ENCODE results near the gene AHDC1.
"Not testable (repeated sequence)": the region's sequence is repeated elsewhere in the genome, so short reads cannot be mapped to it uniquely, and the experiment has no call there.

AHDC1 gene

GRCh38 chr1:27633640-27634176 lies 29.8 kb upstream of the AHDC1 start:
- DNase-seq: no peak

GRCh38 chr1:27633298-27633610 lies 29.3 kb upstream of the AHDC1 start:
- DNase-seq: no peak

- DNase-seq: no peak
Observed at GRCh38 chr1:27632387-27633297, 28.7 kb upstream of the AHDC1 start.

GRCh38 chr1:27630859-27631491 lies 27.0 kb upstream of the AHDC1 start:
- no peak for DNase-seq

GRCh38 chr1:27628712-27629111 lies 24.8 kb upstream of the AHDC1 start:
- no peak for DNase-seq

DNA sequence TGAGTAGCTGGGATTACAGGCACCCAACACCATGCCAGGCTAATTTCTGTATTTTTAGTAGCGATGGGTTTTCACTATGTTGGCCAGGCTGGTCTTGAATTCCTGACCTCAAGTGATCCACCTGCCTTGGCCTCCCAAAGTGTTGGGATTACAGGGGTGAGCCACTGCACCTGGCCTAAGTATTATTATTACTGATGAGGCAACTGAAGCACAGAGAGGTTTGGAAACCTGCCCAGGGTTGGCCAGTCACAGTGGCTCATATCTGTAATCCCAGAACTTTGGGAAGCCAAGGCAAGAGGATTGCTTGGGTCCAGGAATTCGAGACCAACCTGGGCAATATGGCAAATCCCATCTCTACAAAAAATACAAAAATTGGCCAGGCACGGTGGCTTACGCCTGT lies 23.8 kb upstream of the AHDC1 start:
- DNase-seq: not testable (repeated sequence)

GRCh38 chr1:27627061-27627460 lies 23.1 kb upstream of the AHDC1 start:
- no peak for DNase-seq

GRCh38 chr1:27626031-27626935 lies 22.3 kb upstream of the AHDC1 start:
- DNase-seq: no peak

DNA sequence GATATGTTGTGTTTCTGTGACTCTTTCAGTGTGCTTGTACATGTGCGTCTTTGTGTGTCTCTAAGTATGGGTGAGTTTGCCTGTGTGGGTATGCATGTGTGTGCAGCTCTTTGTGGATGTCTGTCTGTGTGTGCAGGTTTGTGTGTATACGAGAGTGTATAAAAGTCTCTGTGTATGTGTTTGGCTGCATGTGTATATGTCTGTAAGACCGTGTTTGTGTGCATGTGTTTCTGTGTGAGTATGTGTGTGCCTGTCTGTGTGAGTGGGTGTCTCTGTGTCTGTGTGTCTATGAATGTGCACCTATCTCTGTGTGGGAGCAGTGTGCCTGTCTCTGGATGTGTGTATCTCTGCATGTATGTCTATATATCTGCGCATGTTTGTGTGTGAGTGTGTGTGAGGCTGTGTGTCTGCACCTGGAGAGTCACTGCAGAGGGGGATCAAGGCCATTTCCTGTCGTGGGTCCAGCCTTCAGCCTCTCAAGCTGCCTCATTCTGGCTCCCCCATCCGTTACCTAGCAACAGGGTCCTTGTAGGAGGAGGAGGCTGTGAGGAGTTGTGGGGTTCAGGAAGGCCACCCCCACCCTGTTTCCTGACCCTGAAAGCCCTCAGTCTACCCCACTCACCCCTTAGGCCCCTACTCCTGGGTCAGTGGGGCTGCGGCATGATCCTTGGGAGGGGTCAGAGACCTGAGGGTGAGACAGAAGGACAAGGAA lies 20.7 kb upstream of the AHDC1 start:
- DNase-seq: peak; percentile 48

GRCh38 chr1:27623327-27624212 lies 19.6 kb upstream of the AHDC1 start:
- DNase-seq: no peak

- no peak for DNase-seq
Observed at GRCh38 chr1:27622828-27623227, 18.9 kb upstream of the AHDC1 start.

DNA sequence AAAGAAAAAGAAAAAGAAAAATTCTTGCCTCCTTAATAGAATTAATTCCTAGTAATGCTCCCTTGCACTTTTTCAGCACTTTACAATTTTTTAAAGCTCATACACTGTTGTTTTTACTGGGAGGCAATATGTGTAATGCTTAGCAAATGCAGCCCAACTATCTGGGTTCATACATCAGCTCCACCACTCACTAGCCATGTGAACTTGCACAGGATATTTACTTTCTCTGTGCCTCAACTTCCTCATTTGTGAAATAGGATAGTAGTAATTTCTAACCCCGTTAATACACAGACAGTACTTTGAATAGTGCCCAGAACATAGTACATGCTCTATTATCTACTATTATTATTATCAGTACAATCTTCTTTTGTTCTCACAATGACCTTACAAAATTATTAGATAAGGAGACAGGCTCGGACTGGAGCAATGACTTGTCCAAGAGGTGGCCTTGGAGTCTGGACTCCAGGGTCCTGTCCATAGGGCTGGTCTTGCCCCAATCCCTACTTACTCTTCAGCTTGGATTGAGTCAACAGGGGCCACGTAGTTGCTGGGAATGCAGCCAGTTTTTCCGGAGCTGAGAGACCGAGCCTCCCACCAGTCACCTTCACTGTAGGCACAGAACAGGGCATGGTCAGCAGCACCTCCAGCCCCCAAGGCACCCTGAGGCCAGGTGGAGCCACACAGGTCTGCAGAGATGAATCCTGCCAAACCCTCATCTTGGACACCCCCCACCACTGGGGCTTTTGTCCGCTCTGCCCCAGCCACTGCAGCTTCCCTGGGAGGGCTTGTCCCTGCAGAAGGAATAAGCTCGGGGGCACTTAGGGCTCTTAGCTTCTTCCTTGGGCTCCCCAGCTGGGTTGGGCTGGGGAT lies 17.3 kb upstream of the AHDC1 start:
- no peak for DNase-seq

DNA sequence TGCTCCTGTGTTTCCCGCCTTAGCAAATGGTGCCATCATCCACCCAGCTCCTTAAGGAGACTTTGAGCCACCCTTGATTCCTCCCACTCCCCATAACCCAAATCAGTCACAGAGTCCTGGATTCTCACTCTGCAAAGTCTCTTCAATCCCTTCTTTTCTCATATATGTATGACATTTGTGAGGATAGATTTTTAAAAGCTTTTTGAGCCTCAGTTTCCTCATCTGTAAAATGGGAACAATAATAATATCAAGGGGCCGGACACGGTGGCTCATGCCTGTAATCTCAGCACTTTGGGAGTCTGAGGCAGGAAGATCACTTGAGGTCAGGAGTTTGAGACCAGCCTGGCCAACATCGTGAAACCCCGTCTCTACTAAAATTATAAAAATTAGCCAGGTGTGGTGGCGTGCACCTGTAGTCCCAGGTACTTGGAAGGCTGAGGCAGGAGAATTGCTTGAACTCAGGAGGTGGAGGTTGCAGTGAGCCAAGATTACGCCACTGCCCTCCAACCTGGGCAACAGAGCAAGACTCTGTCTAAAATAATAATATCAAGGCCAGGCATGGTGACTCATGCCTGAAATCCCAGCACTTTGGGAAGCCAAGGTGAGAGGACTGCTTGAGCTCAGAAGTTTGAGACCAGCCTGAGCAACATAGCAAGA lies 16.0 kb upstream of the AHDC1 start:
- DNase-seq: not testable (repeated sequence)

GRCh38 chr1:27618341-27619082 lies 14.6 kb upstream of the AHDC1 start:
- DNase-seq: no peak

GRCh38 chr1:27617420-27617819 lies 13.5 kb upstream of the AHDC1 start:
- no peak for DNase-seq

- no peak for DNase-seq
Observed at GRCh38 chr1:27616441-27616840, 12.5 kb upstream of the AHDC1 start.

DNA sequence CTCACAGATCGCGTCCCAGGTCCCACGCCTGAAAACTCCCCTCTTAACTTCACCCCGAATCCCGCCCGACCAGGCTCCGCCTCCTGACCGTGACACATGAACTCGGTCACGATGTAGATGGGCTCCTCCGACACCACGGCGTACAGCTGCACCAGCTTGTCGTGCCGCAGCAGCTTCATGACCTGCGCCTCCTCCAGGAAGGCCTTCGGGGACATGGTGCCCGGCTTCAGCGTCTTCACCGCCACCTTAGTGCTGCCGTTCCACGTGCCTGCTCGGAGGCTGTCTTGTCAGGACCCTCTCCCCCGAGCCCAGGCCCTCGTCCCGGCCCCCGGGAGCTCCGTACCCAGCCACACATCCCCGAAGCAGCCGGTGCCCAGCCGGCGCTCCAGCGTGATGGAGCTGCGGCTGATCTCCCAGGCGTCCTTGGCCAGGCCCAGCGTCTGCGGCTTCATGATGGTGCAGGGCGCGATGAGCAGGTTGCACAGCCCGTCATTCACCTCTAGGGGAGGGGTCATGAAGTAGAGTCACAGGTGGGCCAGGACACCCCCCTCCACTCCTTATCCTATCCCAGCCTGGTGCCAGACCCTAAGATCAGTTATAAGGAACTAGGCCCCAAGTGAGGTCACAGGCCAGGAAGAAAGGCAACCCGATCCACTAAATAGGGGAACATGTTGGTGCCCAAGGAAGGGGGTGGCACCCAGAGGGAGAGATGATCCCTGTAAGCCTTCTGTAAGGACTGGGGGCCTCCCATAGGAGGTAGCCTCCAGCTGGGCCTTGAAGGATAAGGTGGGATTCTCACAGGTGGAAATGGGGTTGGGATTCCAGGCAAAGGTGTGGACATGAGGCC lies 11.6 kb upstream of the AHDC1 start:
- DNase-seq: no peak
